HG03108 (cell line): ENCODE results near the gene ABHD4.

Experiments
- ATAC-seq: cut with Tn5 transposase; IDR thresholded peaks from one replicate; pipeline ENCODE4 v1.9.1; 2021; ENCODE audit warnings: moderate library complexity; ENCODE audit not compliant: unreplicated experiment

ABHD4 gene

DNA sequence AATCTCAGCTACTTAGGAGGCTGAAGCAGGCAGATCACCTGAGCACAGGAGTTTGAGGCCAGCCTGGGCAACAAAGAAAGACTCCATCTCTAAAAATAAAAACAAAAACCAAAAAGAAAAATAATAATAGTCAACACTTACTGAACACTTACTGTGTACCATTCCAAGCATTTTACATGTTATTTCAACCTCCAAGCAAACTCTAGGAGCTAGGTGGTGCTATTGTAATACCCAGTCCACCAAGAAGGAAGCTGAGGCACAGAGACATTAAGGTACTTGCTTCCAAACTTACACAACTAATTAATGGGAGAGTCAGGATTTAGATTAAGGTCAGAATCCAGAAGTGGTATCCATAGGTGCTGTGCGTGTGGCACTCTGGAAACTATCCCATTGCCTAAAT is 59.8 kb downstream of the ABHD4 start:
- no peak for ATAC-seq

DNA sequence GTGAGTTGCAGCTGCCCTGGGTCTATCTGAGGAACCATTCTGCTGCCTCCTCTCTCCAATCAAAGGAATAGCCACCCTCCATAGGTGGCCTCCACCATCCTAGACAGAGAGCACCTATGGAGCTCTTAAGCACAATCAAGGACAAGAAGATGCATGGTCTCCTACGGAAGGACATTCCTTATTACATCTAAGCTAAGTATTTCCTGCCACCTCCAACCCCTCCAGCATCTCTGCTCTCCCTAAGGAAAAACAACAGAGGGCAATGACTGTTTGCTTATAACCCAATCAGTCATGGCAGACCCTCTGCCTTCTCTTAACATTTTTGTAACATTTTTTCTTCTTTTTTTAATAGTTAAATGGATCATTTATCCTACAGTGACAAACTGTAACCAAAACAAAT is 60.8 kb downstream of the ABHD4 start:
- ATAC-seq = no peak

GRCh38 chr14:22660654-22661053 is 62.6 kb downstream of the ABHD4 start:
- ATAC-seq = no peak
